Gastroesophageal sphincter (tissue), 4 donors: ENCODE data around the gene SPAG16. TPM values are rescaled to one million over a fixed set of nuclear protein-coding genes. Genes with fewer than 3 reads are reported as not detected.

Source experiments
- ATAC-seq: fragments of 150-250 bp; one replicate; pipeline ENCODE4 v1.9.1; 2016; ENCODE audit warnings: mild to moderate bottlenecking, moderate library complexity
- H3K27ac ChIP-seq, 4 donors: fragments of 200-600 bp; sonication (generic) in 3 of 4; 1 replicate in 3 of 4; 2 replicates in 1 of 4; pipeline ENCODE4 v1.5.1; 2016 to 2019
- H3K27me3 ChIP-seq: fragments of 200-600 bp; sonication (generic); one replicate; pipeline ENCODE4 v1.5.1; 2019
- H3K36me3 ChIP-seq, 2 donors: fragments of 200-600 bp; sonication (generic); one replicate each; pipeline ENCODE4 v1.5.1; 2019; ENCODE audit warnings: control low read depth in 1 of 2
- H3K4me1 ChIP-seq, 3 donors: fragments of 200-600 bp; sonication (generic); 1 replicate in 2 of 3; 2 replicates in 1 of 3; pipeline ENCODE4 v1.5.1; 2016 to 2019; ENCODE audit warnings: control low read depth in 2 of 3
- H3K4me3 ChIP-seq, 2 donors: fragments of 200-600 bp; sonication (generic); one replicate each; pipeline ENCODE4 v1.5.1; 2019; ENCODE audit warnings: mild to moderate bottlenecking in 1 of 2, moderate library complexity in 1 of 2
- H3K9me3 ChIP-seq, 3 donors: fragments of 200-600 bp; sonication (generic); one replicate each; pipeline ENCODE4 v1.5.1; 2017 to 2019; ENCODE audit warnings: control low read depth in 2 of 3
- EP300 ChIP-seq: sonication (generic); formaldehyde crosslinking; IDR thresholded peaks from one replicate; pipeline ENCODE4 v1.6.1; 2017; ENCODE audit warnings: antibody characterized with exemption, mild to moderate bottlenecking
- POLR2A ChIP-seq, 2 donors: fragments of 450-650 bp; IDR thresholded peaks; one replicate each; pipeline ENCODE4 v1.6.1; 2017; ENCODE audit warnings: antibody characterized with exemption in 2 of 2, mild to moderate bottlenecking in 2 of 2, moderate library complexity in 1 of 2
- POLR2AphosphoS5 ChIP-seq: sonication (generic); formaldehyde crosslinking; IDR thresholded peaks from one replicate; pipeline ENCODE4 v1.6.1; 2017; ENCODE audit warnings: antibody characterized with exemption
- WGBS, 2 donors: methylation state at CpG; one replicate each; pipeline ENCODE4 v1.1.5; 2018; ENCODE audit warnings: low coverage in 1 of 2; 5-methylcytosine and 5-hydroxymethylcytosine counted together
- total RNA-seq, 4 donors: library from RNA; depleted of rRNA; stranded (reverse); fragments of >200 nt; gene quantifications; one replicate each; pipeline ENCODE4 v1.1.0, GENCODE V29; 2016
- TF ChIP-seq, protein P1 (sequence below), 4 experiments: fragments of 200-600 bp in 2 of 4; fragments of 450-650 bp in 2 of 4; sonication (generic) in 1 of 4; IDR thresholded peaks; one replicate each; pipeline ENCODE4 v1.5.1; 2017 to 2019; ENCODE audit warnings: antibody characterized with exemption in 4 of 4, mild to moderate bottlenecking in 2 of 4, moderate library complexity in 2 of 4

Gene SPAG16
- total RNA-seq, 4 donors from 2014 or later = 28.9 to 39.8 (median 36.7) TPM

DNA sequence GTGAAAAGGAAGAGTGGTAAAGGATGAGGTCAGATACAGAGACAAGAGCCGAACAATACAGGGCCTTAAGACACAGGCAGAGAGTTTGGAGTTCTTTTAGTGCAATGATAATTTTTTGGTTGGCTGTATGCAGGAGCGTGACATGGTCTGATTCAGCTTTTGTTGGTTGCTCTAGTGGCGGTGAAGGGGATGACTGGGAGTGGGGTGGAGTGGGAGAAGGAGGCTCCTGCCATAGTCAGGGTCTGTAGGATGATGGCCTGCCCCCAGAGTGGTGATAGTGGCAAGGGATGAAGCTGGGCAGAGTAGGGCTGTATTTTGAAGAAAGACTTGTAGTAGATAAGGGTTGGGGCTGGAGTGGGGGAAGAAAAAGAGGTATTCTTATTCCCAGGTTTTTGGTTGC lies 820.0 kb downstream of the SPAG16 start:
- no peaks in the 10 kb centered on the region for H3K4me1 ChIP-seq
- H3K27me3 ChIP-seq = no peaks in the 10 kb centered on the region
- H3K36me3 ChIP-seq = no peaks in the 10 kb centered on the region
- 83% methylated on average over 3 of the region's 3 CpGs for WGBS, 2 donors
- H3K9me3 ChIP-seq = peaks cover 0 to 6% (median 0%) of the 10 kb centered on the region in 3 donors
- no peak overlapping the region for H3K4me3 ChIP-seq
- no peak for ATAC-seq
- TF ChIP-seq EP300 (no peak), POLR2AphosphoS5 (no peak), POLR2A (IDR thresholded peaks at IDR 0.05) (no peak)
- TF ChIP-seq, protein P1, sequence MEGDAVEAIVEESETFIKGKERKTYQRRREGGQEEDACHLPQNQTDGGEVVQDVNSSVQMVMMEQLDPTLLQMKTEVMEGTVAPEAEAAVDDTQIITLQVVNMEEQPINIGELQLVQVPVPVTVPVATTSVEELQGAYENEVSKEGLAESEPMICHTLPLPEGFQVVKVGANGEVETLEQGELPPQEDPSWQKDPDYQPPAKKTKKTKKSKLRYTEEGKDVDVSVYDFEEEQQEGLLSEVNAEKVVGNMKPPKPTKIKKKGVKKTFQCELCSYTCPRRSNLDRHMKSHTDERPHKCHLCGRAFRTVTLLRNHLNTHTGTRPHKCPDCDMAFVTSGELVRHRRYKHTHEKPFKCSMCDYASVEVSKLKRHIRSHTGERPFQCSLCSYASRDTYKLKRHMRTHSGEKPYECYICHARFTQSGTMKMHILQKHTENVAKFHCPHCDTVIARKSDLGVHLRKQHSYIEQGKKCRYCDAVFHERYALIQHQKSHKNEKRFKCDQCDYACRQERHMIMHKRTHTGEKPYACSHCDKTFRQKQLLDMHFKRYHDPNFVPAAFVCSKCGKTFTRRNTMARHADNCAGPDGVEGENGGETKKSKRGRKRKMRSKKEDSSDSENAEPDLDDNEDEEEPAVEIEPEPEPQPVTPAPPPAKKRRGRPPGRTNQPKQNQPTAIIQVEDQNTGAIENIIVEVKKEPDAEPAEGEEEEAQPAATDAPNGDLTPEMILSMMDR (IDR thresholded peaks at IDR 0.05) = no peak
- H3K27ac ChIP-seq = no peak overlapping the region

DNA sequence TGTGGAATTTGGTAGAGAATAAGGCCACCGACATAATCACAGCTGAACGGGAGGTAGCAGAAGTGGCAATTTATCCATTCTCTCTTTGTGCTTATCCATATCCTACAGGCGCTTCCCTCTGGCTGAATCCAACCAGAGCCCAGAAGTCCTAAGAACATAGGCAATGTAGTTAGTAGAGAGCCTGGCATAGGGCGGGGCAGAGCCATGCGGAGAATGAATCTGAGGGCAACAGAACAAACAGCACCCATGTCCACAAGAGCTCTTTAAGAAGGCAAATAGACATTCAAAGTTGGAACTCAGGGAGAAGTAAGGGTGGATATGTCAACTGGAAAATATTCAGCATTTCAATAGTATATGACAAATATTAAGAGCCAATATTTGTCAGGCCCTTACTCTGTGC lies 820.7 kb downstream of the SPAG16 start:
- 90 to 91% methylated on average over 4 to 5 of the region's 5 CpGs for WGBS, 2 donors
- Histone ChIP-seq H3K27ac (no peak overlapping the region), H3K9me3 (peaks cover 0 to 6% (median 0%) of the 10 kb centered on the region in 3 donors), H3K4me3 (no peak overlapping the region), H3K4me1 (no peaks in the 10 kb centered on the region), H3K36me3 (no peaks in the 10 kb centered on the region), H3K27me3 (no peaks in the 10 kb centered on the region)
- TF ChIP-seq POLR2AphosphoS5 (no peak), EP300 (no peak)
- ATAC-seq = no peak

DNA sequence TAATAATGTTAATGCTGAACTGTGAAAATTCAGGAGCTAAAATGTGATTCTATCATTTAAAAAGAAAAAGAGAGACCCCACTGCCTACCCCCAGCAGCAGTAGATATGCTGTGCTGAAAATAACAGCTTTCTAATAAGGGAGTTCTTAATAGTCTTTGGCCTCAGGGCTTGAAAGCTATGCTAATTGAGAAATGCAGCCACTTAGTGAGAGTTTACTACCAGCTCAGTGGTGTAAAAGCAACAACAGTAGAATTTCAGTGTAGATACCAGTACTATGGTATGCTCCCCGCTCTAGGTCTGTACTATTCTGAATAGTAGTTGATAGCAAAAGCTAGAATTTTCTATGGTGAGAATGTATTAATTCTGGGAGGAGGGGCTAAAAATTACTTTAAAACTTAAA lies 823.5 kb downstream of the SPAG16 start:
- WGBS, 2 donors = 77 to 100% methylated on average over 1 of the region's 1 CpG

DNA sequence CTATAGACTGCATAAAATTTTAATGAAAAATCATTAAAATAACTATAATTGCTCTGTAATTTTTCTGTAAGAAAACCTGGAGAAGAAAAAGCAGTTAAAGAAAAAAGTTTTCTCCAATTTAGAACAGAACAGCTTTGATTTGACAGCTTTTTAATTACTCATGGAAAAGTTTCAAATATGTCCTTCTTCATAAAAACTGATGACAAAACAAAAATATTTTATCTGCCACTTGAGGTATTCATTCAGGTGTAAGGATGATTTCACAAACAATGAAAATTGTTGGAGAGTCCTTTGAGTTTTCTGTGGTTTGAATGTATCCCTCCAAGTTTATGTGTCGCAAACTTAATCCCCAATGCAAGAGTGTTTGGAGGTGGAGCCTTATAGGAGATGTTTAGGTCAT lies 824.3 kb downstream of the SPAG16 start:
- TF ChIP-seq EP300 (no peak), POLR2AphosphoS5 (no peak), POLR2A (IDR thresholded peaks at IDR 0.05) (no peak)
- TF ChIP-seq, protein P1 (IDR thresholded peaks at IDR 0.05) = no peak
- Histone ChIP-seq H3K27ac (no peak overlapping the region), H3K27me3 (no peaks in the 10 kb centered on the region), H3K4me3 (no peak overlapping the region), H3K36me3 (no peaks in the 10 kb centered on the region), H3K4me1 (no peaks in the 10 kb centered on the region), H3K9me3 (peaks cover 0 to 6% (median 0%) of the 10 kb centered on the region in 3 donors)
- ATAC-seq = no peak
- 91 to 100% methylated on average over 1 of the region's 1 CpG for WGBS, 2 donors

More for the DNA sequence above, 823.5 kb downstream of the SPAG16 start:
- Histone ChIP-seq H3K4me3 (no peak overlapping the region), H3K36me3 (no peaks in the 10 kb centered on the region), H3K27me3 (no peaks in the 10 kb centered on the region), H3K9me3 (peaks cover 0 to 6% (median 0%) of the 10 kb centered on the region in 3 donors), H3K4me1 (no peaks in the 10 kb centered on the region), H3K27ac (no peak overlapping the region)
- no peak for ATAC-seq
- TF ChIP-seq POLR2AphosphoS5 (no peak), EP300 (no peak), POLR2A (IDR thresholded peaks at IDR 0.05) (no peak)
- TF ChIP-seq, protein P1 (IDR thresholded peaks at IDR 0.05) = no peak

DNA sequence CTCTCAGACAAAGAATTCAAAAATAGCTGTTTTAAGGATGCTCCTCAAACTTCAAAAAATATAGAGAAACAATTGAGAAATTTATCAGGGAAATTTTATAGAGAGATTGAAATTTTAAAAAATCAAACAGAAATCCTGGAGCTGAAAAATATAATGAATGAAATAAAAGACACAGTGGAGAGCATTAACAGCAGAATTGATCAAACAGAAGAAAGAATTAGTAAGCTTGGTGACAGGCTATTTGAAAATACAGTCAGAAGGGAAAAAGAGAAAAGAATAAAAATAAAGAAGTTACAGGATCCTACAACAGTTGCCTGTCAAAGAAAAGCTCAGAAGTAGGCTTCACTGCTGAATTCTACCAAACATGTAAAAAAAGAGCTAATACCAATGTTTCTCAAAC lies 832.8 kb downstream of the SPAG16 start:
- Histone ChIP-seq H3K9me3 (peaks cover 0 to 24% (median 0%) of the 10 kb centered on the region in 3 donors), H3K27ac (no peak overlapping the region), H3K36me3 (no peaks in the 10 kb centered on the region), H3K4me3 (no peak overlapping the region), H3K27me3 (no peaks in the 10 kb centered on the region), H3K4me1 (no peaks in the 10 kb centered on the region)
- ATAC-seq = no peak
- TF ChIP-seq EP300 = no peak

DNA sequence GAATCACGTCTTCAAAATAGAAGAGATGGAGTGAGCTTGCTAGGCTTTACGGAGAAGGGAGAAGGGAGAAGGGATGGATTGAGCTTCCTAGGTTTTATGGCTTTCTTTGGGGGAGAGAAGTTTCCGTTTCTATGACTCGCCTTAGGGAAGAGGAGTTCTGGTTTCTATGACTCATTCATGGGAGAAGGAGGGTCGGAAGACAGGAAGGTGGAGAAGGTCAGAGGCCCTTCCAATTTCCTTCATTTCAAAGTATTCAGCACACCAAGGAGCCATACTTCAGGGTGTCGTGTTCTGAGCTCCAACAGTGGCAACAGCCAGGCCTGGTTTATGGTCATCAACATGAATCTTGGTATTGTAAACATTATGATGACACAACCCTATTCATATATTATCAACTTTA lies 841.9 kb downstream of the SPAG16 start:
- WGBS, 2 donors = 70 to 75% methylated on average over 4 to 6 of the region's 6 CpGs
- ATAC-seq = no peak
- TF ChIP-seq POLR2AphosphoS5 = no peak
- TF ChIP-seq POLR2A (IDR thresholded peaks at IDR 0.05) = no peak
- TF ChIP-seq EP300 = no peak
- TF ChIP-seq, protein P1 (IDR thresholded peaks at IDR 0.05) = no peak
- Histone ChIP-seq H3K36me3 (no peaks in the 10 kb centered on the region), H3K9me3 (no peaks in the 10 kb centered on the region), H3K27me3 (no peaks in the 10 kb centered on the region), H3K4me3 (no peak overlapping the region), H3K4me1 (no peaks in the 10 kb centered on the region), H3K27ac (no peak overlapping the region)
